ENCODE measurements around the gene SPRYD3.

Gene SPRYD3

DNA sequence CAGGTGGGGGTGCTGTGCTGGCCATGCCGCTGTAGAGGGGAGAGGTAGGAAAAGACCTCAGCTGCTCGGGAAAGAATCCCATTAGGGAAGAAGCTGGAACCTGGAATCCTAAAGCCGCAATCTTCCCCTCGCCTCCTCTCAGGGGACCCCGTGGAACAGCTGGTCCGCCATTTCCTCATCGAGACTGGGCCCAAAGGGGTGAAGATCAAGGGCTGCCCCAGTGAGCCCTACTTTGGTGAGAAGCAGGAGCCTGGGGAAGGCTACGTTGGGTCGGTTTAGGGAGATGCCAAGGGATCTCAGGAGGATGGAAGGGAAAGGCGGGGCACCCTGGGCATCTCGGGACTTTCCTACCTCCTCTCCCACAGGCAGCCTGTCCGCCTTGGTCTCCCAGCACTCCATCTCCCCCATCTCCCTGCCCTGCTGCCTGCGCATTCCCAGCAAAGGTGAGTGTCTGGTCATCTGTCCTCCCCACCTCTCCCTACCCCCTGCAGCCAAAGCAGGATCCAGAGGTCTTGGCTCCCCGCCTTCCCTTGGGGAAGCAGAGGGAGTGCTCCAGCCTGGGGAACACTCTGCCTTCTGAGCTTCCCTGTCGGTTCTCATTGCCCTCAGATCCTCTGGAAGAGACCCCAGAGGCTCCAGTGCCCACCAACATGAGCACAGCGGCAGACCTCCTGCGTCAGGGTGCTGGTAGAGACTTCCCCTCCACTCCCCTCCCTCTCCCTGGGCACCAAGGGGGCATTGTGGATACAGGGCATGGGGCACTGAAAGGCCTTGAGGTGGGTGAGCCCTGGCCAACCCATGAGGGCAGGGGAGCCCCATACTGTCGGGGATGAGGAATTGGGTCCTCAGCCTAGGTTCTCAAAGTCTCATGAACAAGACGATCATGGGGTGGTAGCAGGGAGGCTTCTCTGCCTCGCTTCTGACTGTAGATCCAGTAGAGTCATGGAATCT, 16.9 kb downstream of the SPRYD3 start:
- DNase-seq: no peak

DNA sequence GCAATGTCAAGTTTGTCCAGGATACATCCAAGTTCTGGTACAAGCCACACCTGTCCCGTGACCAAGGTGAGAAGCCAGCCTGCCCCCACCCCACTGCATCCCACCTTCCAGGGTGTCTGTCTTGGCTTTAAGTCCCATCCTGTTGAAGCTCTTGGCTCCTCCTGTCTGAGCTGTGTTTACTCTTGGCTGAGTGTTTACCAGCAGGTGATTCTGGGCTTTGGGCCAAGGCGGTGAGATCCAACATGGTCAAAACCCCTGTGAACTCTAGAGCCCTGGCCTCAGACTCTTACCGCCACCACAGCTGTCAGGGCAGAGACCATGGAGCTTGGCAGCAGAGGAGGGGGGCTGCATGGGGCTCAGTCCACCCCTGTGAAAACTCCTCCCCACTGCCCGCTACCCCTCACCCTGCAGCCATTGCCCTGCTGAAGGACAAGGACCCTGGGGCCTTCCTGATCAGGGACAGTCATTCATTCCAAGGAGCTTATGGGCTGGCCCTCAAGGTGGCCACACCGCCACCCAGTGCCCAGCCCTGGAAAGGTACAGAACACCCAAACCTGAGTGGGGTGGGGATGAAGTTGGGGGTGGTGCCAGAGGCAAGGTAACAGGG, 17.7 kb downstream of the SPRYD3 start:
- no peak for DNase-seq

DNA sequence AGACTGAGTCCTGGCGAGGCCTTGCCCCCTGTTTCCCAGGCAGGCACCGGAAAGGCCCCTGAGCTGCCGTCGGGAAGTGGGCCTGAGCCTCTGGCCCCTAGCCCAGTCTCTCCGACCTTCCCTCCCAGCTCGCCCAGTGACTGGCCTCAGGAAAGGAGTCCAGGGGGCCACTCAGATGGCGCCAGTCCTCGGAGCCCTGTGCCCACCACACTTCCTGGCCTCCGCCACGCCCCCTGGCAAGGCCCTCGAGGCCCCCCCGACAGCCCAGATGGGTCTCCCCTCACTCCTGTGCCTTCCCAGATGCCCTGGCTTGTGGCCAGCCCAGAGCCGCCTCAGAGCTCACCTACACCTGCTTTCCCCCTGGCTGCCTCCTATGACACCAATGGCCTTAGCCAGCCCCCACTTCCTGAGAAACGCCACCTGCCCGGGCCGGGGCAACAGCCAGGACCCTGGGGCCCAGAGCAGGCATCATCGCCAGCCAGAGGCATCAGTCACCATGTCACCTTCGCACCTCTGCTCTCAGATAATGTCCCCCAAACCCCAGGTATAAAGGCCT, 18.4 kb downstream of the SPRYD3 start:
- DNase-seq: no peak

DNA sequence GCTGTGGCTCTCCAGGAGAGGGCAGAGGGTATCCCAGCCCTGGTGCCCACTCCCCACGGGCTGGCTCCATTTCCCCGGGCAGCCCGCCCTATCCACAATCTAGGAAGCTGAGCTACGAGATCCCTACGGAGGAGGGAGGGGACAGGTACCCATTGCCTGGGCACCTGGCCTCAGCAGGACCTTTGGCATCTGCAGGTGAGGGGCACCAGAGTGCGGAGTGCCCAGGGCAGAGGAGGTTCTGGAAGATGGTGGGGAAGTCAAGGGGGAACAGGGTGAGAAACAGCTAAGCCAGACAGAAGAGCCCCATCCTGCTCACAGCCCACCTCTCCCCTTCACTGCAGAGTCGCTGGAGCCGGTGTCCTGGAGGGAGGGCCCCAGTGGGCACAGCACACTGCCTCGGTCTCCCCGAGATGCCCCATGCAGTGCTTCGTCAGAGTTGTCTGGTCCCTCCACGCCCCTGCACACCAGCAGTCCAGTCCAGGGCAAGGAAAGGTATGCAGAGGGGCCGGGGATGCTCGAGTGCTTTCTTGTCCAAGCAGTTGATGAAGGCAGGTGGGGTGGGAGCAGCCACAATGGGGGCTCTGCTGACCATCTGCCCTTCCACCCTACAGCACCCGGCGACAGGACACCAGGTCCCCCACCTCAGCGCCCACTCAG, 19.0 kb downstream of the SPRYD3 start:
- no peak for DNase-seq

DNA sequence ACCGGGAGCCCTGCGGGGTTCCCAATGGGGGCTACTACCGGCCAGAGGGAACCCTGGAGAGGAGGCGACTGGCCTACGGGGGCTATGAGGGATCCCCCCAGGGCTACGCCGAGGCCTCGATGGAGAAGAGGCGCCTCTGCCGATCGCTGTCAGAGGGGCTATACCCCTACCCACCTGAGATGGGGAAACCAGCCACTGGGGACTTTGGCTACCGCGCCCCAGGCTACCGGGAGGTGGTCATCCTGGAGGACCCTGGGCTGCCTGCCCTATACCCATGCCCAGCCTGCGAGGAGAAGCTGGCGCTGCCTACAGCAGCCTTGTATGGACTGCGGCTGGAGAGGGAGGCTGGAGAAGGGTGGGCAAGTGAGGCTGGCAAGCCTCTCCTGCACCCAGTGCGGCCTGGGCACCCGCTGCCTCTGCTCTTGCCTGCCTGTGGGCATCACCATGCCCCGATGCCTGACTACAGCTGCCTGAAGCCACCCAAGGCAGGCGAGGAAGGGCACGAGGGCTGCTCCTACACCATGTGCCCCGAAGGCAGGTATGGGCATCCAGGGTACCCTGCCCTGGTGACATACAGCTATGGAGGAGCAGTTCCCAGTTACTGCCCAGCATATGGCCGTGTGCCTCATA, 19.6 kb downstream of the SPRYD3 start:
- no peak for DNase-seq

DNA sequence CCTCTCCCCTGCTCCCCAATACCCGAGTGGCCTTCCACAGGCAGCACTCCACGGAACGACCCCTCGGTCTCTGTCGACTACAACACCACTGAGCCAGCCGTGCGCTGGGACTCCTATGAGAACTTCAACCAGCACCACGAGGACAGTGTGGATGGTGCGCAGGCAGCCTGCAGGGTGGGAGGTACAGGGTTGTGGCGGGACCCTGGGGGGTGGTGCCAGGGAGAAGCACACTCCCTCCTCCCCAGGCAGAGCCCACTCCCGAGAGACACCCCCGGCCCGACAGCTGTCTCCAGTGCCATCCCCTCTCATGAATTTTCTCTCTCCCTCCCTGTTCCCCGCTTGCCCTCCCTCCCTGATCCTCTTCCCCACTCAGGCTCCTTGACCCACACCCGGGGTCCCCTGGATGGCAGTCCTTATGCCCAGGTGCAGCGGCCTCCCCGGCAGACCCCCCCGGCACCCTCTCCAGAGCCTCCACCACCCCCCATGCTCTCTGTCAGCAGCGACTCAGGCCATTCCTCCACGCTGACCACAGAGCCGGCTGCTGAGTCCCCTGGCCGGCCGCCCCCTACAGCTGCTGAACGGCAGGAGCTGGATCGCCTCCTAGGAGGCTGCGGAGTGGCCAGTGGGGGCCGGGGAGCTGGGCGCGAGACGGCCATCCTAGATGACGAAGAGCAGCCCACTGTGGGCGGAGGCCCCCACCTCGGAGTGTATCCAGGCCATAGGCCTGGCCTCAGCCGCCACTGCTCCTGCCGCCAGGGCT, 20.3 kb downstream of the SPRYD3 start:
- no peak for DNase-seq

DNA sequence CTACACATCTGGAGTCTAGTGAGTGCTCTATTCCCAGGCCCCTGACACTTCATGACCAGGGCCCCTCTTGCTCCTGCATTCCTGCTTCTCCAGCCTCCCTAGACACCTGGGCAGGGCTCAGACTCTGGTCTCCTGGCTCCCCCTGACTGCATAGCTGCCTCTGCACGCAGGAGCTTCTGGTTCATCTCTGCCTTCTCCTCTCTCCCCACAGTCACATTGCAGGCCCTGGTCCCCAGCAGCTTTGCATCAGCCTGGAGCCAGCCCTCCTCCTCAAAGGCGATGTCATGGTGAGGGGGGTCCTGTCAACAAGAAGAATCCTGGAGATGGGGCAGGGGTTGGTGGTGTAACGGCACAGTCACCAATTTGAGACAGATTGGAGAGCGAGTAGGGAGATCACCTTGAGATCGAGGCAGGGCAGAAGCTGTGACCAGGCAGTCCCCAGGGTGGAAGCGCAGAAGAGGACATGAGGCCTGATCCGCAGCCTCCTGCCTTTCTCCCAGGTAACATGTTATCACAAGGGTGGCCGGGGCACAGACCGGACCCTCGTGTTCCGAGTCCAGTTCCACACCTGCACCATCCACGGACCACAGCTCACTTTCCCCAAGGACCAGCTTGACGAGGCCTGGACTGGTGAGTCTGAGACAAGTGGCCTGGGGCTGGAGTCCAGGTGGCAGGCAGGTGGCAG, 21.2 kb downstream of the SPRYD3 start:
- DNase-seq: no peak

DNA sequence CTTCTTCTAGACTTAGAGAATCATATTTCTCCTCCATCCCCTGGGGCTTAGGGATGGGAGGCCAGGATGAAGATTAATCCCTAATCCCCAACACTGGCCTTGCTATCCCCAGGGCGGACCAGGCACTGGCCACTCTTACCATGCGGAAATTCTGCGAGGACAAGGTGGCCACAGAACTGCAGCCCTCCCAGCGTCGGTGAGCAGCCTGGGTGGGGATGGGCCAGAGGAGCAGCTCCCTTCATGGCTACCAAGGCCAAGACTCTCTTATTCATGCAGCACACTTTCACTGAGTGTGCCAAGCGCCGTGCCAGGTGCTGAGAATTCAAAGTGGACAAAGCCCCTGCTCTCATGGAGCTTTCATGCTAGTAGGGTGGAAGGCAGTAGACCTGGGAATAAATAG, 22.3 kb downstream of the SPRYD3 start:
- no peak for DNase-seq

DNA sequence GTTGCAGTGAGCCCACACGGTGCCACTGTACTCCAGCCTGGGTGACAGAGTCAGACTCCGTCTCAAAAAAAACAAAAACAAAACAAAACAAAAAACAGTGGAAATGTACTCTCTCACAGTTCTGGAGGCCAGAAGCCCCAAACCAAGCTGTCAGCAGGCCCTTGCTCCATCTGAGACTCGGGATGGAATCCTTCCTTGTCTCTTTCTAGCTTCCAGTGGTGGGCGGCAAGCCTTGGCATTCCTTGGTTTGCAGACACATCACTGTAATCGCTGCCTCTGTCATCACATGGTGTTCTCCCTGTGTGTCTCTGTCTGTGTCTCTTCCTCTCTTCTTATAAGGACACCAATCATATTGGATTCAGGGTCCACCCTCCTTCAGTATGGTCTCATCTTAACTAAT, 22.9 kb downstream of the SPRYD3 start:
- no peak for DNase-seq

DNA sequence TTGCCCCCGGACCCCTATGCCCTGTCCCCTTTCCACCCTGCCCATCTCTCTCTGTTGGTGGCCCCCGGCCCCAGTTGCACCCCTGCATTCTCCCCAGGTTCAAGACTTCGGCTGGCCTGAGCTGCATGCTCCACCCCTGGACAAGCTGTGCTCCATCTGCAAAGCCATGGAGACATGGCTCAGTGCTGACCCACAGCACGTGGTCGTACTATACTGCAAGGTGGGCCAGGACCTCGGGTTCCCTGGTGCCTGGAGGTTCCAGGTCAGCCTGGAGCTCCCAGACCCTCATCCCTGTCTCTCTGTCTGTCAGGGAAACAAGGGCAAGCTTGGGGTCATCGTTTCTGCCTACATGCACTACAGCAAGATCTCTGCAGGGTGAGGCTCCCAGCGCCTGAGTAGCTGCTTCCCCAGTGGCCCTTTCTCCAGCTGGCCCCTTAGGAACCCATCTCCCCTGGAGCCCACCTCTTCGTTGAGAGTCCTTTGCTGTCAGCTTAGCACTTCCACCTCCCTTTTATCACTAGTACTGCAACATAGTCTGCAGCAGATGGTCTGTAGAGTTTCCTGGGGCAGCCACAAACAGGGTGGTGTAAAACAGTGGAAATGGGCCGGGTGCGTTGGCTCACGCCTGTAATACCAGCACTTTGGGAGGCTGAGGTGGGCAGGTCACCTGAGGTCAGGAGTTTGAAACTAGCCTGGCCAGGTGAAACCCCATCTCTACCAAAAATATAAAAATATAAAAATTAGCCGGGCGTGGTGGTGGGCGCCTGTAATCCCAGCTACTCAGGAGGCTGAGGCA, 23.5 kb downstream of the SPRYD3 start:
- no peak for DNase-seq

DNA sequence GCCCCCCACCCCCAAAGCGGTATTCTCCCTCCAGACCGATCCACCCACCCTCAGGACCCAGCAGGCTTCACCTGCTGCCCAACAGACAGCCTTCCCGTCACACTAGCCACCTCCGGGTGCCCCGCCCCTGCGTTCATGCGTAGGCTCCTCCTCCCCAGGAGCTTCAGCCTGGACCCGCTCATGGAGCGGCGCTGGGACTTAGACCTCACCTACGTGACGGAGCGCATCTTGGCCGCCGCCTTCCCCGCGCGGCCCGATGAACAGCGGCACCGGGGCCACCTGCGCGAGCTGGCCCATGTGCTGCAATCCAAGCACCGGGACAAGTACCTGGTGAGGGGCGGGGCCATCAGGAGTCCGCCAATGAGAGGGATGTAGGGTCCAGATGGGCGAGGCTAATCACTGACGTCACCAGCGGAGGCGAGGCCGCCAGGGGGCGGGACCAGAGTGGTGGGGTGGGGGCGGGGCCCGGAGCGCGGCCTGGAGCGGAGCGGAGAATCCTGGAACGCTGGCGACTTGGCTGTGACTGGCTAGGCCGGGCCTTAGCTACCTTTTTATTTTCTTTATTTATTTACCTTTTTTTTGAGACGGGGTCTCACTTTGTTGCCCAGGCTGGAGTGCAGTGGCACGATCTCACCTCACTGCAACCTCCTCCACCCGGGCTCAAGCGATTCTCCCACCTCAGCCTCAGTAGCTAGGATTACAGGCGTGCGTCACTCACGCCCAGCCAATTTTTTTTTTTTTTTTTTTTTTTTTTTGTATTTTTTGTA, 24.9 kb downstream of the SPRYD3 start:
- peak; percentile 90 for DNase-seq

DNA sequence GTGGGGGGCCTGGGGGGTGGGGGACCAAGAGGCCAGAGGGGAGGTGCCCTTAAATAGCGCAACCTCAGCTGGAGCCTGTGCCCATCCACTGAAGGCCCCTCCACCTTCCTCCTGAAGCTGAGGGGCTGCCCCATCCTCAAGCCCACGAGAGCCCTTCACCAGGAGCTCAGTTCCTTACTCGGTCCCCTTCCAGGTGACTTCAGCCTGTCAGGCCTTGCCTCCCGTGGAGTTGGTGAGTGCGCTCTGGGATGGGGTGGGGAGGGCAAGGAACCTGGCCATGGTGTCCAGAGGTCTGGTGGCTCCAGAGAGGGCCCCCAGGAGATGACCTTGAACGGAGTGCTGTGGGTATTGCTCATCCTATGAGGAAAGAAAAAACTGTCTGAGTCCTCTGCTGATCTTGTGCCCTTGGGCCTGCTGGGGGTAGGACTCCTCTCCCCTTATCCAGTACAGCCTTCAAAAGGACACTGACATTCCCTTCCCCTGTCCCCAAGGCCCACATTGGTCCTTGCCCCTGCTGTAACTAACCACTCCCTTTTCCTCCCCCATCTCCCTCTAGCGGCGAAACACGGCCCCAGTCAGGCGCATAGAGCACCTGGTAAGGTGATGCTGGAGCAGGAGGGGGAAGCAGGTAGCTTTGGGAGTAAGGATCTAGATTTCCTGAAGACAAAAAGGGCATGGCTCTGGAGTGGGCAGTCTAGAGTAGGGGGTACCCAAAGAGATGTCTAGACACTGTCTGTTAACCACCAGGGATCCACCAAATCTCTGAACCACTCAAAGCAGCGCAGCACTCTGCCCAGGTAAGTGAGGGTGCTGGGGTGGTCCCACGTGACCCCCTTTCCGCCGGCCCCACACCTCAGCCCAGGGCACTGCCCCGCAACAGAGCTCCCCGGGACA, 25.7 kb downstream of the SPRYD3 start:
- peak; percentile 32 for DNase-seq

DNA sequence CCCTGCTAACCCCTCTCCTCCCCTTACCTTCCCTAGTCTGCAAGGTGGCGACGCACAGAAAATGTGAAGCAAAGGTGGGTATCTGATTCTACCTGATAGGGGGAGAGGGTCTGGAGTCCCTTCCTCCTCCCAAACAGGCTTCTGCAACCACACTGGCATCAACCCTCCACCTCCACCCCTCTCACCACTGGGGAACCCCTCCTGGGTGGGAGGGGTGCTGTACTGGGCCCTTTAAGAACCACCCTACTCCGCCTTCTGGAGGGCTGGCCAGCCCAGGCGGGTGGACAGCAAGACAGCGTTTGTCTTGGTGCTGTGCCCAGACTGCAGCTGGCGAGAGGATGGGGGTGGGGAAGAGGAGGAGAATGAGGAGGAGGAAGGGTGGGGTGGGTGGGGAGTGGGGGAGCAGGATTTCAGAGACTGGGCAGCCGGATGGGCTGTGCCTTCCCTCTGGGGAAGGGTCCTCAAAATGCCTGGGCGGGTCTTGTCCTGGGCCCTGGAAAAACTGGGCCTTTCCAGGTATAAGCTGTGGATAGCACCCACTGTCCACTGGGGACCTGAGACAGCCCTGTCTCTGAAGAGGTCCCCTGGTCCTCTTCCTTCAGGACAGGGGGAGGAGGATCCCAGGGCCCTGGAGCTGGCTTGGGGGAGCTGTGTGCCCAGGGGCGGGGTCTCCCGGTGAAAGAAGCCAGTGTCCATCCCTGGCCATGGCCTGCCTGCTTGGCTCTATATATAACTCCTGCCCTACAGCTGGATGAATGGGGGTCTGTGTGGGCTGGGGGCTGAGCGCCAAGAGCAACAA, 26.6 kb downstream of the SPRYD3 start:
- DNase-seq: no peak

DNA sequence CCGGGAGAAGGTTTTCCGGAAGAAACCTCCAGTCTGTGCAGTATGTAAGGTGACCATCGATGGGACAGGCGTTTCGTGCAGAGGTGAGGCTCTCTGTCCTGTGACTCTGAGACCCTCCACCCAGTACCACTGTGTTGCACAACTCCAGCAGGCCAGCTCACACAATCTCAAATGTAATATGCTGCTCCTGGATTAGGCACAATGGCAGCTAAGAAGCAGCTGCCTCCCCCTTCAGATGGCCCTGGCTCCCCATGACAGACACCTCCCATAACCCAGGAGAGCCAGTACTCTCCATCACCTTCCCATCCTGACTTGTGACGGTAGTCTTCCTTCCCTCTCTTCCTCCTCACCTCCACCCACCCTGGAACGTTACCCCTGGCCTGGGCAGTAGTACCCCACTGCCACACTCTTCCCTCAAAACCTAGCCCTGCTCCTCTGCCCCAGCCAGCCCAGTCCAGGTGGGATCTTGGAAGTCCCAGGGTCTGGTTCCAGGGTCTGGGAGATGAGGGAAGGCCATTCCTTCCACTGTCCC, 27.2 kb downstream of the SPRYD3 start:
- DNase-seq: no peak

DNA sequence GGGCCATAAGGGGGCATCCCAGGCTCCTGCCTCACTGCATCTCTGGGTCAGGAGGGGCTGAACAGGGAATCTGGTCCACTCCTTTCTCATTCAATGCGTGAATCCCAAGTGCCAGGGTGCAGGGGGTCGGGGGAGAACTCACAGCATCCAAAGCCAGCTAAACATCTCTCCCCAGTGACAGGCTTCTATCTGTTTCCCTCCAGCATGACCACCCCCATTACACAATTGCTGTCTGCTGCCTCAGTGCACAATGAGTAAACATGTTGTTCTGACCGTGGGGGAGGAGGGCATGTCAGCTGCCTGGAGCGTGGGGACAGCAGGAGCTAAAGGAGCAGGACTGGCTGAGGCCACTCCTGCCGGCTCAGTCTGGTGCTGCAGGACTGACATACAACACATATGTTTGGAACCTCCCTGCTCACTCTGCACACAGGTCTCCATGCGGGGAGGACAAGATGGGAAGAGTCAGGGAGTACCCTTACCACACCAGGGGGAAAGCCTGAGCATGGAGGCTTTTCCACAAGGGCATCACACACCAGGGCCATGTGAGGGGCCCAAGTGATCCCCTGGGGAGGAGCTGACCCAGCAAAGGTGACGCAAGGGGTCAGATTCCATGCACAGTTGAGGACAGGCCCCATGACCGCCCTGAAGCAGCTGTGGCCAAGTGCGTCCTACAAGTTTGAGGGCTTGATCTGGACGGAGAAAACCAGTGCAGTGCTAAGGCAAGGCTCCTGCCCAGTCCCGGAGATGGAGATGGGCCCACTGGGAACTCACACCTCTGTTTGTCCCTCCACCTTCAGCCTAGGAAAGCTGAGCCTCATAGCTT, 27.9 kb downstream of the SPRYD3 start:
- peak; percentile 81 for DNase-seq

DNA sequence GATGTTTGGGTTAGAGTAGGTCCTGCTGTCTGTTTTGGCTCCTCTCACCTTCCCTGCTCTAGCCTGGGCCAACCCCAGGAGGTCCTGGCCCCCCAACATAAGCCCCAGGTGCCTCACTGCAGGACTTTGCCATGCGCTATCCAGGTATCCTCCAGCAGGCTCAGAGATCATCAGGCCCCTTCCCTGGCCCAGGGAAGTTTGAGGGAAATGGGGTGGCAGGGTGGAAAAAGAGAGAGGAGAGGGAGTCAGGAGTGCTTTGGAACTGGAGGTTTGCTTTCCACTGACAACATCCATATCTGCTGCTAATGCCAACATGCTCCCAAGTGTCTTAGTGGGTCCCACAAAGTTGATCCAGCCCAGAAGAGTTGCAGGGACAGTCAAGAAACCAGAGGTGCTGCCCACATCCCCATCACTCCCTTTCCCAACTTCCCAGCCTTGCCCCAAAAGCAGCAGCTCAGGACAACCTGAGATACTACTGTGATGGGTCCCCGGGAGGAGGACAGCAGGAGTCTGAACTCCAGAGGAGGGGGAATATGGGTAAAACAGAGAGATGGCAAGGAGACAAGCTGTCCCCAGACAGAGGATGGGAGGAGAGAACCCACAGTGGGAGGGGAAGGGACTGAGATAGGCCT, 28.6 kb downstream of the SPRYD3 start:
- DNase-seq: no peak

All from inflammatory macrophage treated with lipopolysaccharide for 4 hours (primary cell).